GM12878 (cell line): ENCODE measurements around the gene TNK2. TPM values are rescaled to one million over a fixed set of nuclear protein-coding genes. Genes with fewer than 3 reads are reported as not detected.

Experiments
- BHLHE40 ChIP-seq, 2 experiments: fragments of 450-650 bp in 1 of 2; IDR thresholded peaks; 2 replicates each; pipeline ENCODE4 v1.6.1; 2011 to 2017; ENCODE audit warnings: low read depth in 2 of 2, borderline replicate concordance in 1 of 2, improper control_type of control experiment in 1 of 2, low read length in 1 of 2, mild to moderate bottlenecking in 1 of 2
- CBX3 ChIP-seq: fragments of 200-600 bp; sonication (generic); IDR thresholded peaks from 2 replicates; pipeline ENCODE4 v1.6.1; 2016; ENCODE audit warnings: low read depth, borderline replicate concordance
- CHD2 ChIP-seq: IDR thresholded peaks from 2 replicates; pipeline ENCODE4 v1.6.1; 2011; ENCODE audit warnings: low read depth, low read length, improper control_type of control experiment, borderline replicate concordance
- EZH2 ChIP-seq: IDR thresholded peaks from 2 replicates; pipeline ENCODE4 v1.6.1; 2012; ENCODE audit warnings: low read depth, mild to moderate bottlenecking, control low read depth, inconsistent platforms, low read length, borderline replicate concordance; ENCODE audit not compliant: control insufficient read depth
- HSF1 ChIP-seq: fragments of 150-350 bp; IDR thresholded peaks from 2 replicates; pipeline ENCODE4 v1.6.1; 2014; ENCODE audit warnings: mild to moderate bottlenecking, low read depth, low read length
- JUNB ChIP-seq: IDR thresholded peaks from 2 replicates; pipeline ENCODE4 v1.6.1; 2016; ENCODE audit warnings: antibody characterized with exemption, mild to moderate bottlenecking
- NFIC ChIP-seq: IDR thresholded peaks from 2 replicates; pipeline ENCODE4 v1.6.1; 2012; ENCODE audit warnings: low read depth, mild to moderate bottlenecking, inconsistent platforms, low read length, moderate library complexity
- PRDM15 ChIP-seq: fragments of 450-650 bp; formaldehyde crosslinking; IDR thresholded peaks from 2 replicates; pipeline ENCODE4 v1.4.0; 2020; ENCODE audit warnings: mild to moderate bottlenecking, moderate library complexity
- RELA ChIP-seq: fragments of 450-650 bp; IDR thresholded peaks from 2 replicates; pipeline ENCODE4 v1.8.0; 2014; ENCODE audit warnings: borderline replicate concordance; ENCODE audit not compliant: partially characterized antibody
- SUPT20H ChIP-seq: IDR thresholded peaks from 2 replicates; pipeline ENCODE4 v1.6.1; 2011; ENCODE audit warnings: low read depth, mild to moderate bottlenecking, low read length, moderate library complexity, borderline replicate concordance; ENCODE audit not compliant: control insufficient read depth
- TARDBP ChIP-seq: IDR thresholded peaks from 2 replicates; pipeline ENCODE4 v1.6.1; 2016; ENCODE audit warnings: borderline replicate concordance
- ZNF207 ChIP-seq: fragments of 450-650 bp; IDR thresholded peaks from 2 replicates; pipeline ENCODE4 v1.6.1; 2014; ENCODE audit warnings: antibody characterized with exemption, mild to moderate bottlenecking, borderline replicate concordance
- ZNF274 ChIP-seq: IDR thresholded peaks from one replicate; pipeline ENCODE4 v1.8.0; 2011; ENCODE audit not compliant: insufficient read length, insufficient read depth
- polyA plus RNA-seq, 11 experiments: library from polyadenylated mRNA; depleted of rRNA in 4 of 11; unstranded in 6 of 11; stranded (reverse) in 5 of 11; fragments of >200 nt; fragmentation: Nextera tagmentation in 4 of 11; fragmentation: Illumina TruSeq in 1 of 11; extraction: Ambion mirVana in 4 of 11; extraction: Trizol in 1 of 11; gene quantifications; 1 replicate in 1 of 11; 2 replicates in 10 of 11; pipeline versions ENCODE4 v1.2.1 to v1.2.3, GENCODE V29; 2011 to 2016; ENCODE audit warnings: inconsistent platforms in 2 of 11, missing spikeins in 2 of 11, low read depth in 1 of 11
- total RNA-seq, 4 experiments: library from RNA; depleted of rRNA in 3 of 4; stranded (reverse); fragments of >200 nt in 3 of 4; fragmentation: Illumina TruSeq in 1 of 4; extraction: Trizol in 1 of 4; gene quantifications; 2 replicates each; pipeline versions ENCODE4 v1.2.1 to v1.2.3, GENCODE V29; 2013 to 2021
- TF ChIP-seq, protein P1 (sequence below): fragments of 450-650 bp; IDR thresholded peaks from 2 replicates; pipeline ENCODE4 v1.6.1; 2016; ENCODE audit warnings: mild to moderate bottlenecking, moderate library complexity, borderline replicate concordance
- TF ChIP-seq, protein P2 (sequence below): IDR thresholded peaks from 2 replicates; pipeline ENCODE4 v1.6.1; 2012; ENCODE audit warnings: low read depth, low read length, improper control_type of control experiment

Gene TNK2
- total and polyA plus RNA-seq, 10 of the 15 experiments (the other 5 are each of a cell fraction or from before 2014, with no cell fraction given), result 0.13 to 47.8 (median 10.8) TPM

GRCh38 chr3:195906865-195907683 lies 1.3 kb downstream of the TNK2 start (continued):
- TF ChIP-seq PRDM15 (no peak), CHD2 (no peak), TARDBP (0 out of 2 replicates have a peak, but pooled peaks have one; percentile 38), JUNB (no peak), ZNF207 (no peak), NFIC (no peak), SUPT20H (no peak), BHLHE40 (IDR thresholded peaks at IDR 0.05; ENCODE audit: borderline replicate concordance in 1 of 2, low read depth in 2 of 2, low read length in 1 of 2) (peak; percentile 10 to 56; a peak in 2 of 4 replicates), RELA (peak; percentile 92), EZH2 (no peak), HSF1 (no peak), CBX3 (no peak), ZNF274 (no peak)
- TF ChIP-seq, protein P1, sequence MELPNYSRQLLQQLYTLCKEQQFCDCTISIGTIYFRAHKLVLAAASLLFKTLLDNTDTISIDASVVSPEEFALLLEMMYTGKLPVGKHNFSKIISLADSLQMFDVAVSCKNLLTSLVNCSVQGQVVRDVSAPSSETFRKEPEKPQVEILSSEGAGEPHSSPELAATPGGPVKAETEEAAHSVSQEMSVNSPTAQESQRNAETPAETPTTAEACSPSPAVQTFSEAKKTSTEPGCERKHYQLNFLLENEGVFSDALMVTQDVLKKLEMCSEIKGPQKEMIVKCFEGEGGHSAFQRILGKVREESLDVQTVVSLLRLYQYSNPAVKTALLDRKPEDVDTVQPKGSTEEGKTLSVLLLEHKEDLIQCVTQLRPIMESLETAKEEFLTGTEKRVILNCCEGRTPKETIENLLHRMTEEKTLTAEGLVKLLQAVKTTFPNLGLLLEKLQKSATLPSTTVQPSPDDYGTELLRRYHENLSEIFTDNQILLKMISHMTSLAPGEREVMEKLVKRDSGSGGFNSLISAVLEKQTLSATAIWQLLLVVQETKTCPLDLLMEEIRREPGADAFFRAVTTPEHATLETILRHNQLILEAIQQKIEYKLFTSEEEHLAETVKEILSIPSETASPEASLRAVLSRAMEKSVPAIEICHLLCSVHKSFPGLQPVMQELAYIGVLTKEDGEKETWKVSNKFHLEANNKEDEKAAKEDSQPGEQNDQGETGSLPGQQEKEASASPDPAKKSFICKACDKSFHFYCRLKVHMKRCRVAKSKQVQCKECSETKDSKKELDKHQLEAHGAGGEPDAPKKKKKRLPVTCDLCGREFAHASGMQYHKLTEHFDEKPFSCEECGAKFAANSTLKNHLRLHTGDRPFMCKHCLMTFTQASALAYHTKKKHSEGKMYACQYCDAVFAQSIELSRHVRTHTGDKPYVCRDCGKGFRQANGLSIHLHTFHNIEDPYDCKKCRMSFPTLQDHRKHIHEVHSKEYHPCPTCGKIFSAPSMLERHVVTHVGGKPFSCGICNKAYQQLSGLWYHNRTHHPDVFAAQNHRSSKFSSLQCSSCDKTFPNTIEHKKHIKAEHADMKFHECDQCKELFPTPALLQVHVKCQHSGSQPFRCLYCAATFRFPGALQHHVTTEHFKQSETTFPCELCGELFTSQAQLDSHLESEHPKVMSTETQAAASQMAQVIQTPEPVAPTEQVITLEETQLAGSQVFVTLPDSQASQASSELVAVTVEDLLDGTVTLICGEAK, result no peak
- TF ChIP-seq, protein P2, sequence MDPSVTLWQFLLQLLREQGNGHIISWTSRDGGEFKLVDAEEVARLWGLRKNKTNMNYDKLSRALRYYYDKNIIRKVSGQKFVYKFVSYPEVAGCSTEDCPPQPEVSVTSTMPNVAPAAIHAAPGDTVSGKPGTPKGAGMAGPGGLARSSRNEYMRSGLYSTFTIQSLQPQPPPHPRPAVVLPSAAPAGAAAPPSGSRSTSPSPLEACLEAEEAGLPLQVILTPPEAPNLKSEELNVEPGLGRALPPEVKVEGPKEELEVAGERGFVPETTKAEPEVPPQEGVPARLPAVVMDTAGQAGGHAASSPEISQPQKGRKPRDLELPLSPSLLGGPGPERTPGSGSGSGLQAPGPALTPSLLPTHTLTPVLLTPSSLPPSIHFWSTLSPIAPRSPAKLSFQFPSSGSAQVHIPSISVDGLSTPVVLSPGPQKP, result no peak; the same call in 1 of the 2 replicates
